ENCODE data around the gene MAN1C1.

The MAN1C1 gene

GRCh38 chr1:25616095-25616986 is at the start of gene MAN1C1:
TSS of gene MAN1C1 (plus strand) at chr1:25616791. CDS start at chr1:25617798, 1,007 bp downstream.
- DNase-seq (ENCODE audit: low read depth in 1 of 2, low spot score in 1 of 2), result peak; percentile 69 to 70

DNA sequence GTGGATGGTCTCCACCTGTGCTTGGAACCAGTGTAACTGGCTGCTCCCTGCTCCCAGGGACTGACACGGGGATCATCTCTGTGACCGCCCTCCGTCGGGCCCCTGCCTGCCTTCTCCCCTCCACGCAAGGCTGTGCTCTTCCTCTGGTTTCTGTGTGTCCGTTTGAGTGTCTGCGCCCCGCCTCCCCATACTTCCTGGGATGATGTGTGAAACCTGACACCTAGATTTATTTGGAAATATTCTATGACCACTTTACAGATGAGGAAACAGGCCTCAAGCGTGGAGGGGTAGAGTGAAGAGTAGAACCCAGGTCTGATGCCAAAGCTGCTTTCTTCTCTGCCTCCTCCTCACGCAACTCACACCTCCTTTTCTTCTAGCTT is 48.9 kb upstream of the MAN1C1 start:
- DNase-seq (ENCODE audit: low read depth in 1 of 2, low spot score in 1 of 2), result no peak

DNA sequence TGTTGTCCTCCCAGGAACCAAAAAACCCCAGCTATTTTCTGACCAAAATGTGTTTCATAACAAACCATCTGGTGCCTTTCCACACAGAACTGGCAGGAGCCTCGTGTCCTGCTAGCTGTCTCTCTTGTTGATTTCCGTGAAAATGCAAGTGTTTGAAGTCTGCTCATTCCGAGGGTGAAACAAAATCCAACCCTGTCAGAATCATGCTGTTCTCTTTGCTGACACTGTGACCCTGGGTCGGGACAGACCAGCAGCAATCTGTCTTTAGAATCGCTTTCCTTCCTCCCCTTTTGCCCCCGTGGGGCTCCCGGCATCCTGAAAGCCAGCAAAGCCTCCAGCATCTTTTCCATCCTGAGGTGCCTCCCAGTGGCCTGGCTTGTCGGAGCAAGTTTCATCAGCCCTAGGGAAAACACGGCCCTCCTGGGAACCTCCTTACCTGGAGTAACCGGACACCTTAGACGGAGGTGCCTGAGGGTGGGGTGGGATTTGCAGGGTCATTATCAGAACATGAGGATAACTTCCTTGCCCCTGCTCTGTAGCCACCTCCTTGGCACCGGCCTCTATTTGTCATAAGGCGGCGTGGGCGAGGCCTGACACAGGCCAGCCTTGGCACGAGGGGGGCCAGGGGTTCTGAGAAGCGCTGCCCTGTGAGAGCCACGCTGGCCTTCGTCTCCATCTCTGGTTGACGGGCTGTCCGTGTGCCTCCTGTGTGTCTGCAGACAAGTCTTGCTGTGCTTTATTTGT is 48.3 kb upstream of the MAN1C1 start:
- DNase-seq (ENCODE audit: low read depth in 1 of 2, low spot score in 1 of 2), result no peak

DNA sequence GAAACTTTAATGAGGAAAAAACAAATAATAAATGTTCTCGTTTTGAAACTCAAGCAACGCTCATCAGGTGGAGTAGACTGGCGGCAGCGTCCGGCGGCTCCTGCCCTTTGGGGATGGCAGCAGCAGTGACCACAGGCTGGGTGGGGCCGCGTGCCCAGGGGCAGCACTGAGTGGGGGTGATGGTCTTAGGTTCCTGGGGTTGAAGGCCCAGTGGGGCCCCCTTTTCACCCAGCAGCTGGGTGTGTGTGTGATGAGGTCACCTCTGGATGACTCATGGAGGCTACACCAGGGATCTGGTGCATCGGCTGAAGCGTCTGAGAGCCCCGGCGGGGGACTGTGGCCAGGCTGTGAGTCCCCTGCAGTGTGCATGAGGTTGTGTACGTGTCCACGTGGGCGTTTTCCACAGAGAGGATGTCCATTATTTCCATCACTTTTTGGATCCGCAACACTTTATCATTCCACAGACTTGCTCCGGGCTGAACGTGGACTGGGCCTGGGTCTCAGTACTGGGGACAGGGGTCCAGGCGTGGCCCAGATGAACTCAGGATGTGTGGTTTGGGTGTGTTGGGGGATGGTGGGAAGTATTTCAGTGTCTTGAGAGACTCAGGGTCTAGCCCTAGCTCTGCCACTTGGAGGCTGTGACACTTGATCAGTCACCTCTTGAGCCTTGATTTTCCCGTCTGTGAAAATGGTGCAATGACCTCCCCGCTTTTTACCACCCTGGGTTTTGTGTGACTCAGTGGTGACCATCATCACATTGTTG is 47.6 kb upstream of the MAN1C1 start:
- DNase-seq (ENCODE audit: low read depth in 1 of 2, low spot score in 1 of 2), result no peak

- DNase-seq (ENCODE audit: low read depth in 1 of 2, low spot score in 1 of 2), result no peak
Observed at GRCh38 chr1:25569597-25570396, 46.8 kb upstream of the MAN1C1 start.

DNA sequence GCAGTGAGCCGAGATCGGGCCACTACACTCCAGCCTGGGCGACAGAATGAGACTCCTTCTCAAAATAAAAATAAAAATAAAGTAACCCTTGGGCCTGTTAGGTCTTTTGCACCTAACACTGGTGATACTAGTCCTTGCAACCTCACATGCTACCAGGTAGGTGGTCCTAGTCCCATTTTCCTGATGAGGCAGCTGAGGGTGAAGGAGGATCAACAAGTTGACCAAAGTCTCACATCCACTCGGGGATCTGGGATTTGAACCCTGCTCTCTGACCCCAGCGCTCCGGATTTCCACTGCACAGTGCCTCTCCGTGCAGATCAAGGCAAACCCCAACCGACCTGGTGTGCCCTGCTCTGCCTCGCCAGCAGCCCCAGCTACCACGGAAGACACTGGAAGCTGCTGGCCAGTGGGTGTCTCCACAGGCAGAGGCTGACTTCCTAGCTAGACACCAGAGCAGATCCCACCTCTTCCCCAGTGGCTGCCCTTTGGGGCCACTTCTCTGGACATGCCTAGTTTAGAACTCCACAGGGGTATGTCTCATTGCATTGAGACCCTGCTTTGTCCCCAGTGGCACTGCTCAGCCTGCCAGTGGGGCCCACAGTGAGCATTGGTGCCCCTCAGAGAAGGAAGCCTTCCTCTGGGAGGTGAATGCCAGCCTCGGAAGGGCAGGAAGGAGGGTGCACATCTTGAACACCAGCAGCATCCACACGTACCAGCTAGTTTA is 45.6 kb upstream of the MAN1C1 start:
- DNase-seq (ENCODE audit: low read depth in 1 of 2, low spot score in 1 of 2), result no peak

- no peak for DNase-seq (ENCODE audit: low read depth in 1 of 2, low spot score in 1 of 2)
Observed at GRCh38 chr1:25571522-25571970, 45.0 kb upstream of the MAN1C1 start.

DNA sequence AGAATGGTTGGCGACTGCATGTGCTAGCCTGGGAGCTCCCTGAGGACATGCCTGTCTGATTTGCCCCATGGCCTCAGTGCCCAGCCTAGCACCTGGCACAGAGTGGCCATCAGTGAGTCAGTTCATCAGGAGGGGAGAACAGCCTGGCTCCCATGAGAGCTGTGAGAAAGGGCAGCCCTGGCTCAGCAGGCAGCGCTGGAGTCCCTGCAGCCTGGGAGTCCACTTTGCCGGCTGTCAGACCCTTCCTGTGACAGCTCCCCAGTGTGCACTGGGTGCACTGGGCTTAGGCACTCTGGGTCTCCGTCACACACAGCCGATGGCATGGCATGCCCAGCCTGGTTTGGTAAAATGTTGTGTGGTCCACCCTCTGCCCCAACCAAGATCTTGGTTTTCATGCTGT is 44.5 kb upstream of the MAN1C1 start:
- no peak for DNase-seq (ENCODE audit: low read depth in 1 of 2, low spot score in 1 of 2)

GRCh38 chr1:25572708-25573590 is 43.6 kb upstream of the MAN1C1 start:
- DNase-seq (ENCODE audit: low read depth in 1 of 2, low spot score in 1 of 2), result peak in 1 of 2 donors; percentile 42

DNA sequence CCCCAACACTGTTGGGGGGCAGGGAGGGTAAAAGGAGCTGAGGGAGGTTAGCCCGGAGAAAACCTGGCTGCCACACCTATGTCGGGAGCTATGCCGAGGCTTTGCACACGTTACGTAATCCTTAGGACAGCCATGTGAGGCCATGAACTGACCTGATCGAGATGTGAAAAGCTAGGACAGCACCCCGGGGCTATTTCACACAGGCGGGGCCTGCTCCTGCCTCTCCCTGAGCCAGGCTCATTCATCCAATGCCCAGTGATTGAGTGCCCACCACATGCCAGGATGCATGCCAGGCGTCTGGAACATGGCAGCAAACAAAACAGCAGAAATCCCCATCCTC is 43.0 kb upstream of the MAN1C1 start:
- DNase-seq (ENCODE audit: low read depth in 1 of 2, low spot score in 1 of 2), result no peak

DNA sequence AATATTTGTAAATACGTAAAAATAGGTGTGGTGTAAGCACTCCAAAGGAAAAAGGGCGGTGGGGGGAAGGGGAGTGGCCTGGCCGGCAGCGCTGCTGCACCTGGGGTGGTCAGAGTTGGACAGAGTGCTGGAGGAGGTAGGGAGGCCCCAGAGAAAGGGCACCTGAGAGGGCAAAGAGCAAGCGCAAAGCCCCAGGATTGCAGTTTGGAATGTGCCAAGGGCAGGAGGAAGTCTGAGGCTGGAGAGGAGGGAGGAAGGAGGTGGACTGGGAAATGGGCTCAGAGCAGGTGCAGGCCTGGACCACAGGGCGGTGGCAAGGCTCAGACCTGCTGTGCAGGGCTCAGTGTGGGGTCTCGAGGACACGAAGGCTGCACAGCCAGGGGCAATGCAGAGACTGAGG is 42.6 kb upstream of the MAN1C1 start:
- DNase-seq (ENCODE audit: low read depth in 1 of 2, low spot score in 1 of 2), result no peak

DNA sequence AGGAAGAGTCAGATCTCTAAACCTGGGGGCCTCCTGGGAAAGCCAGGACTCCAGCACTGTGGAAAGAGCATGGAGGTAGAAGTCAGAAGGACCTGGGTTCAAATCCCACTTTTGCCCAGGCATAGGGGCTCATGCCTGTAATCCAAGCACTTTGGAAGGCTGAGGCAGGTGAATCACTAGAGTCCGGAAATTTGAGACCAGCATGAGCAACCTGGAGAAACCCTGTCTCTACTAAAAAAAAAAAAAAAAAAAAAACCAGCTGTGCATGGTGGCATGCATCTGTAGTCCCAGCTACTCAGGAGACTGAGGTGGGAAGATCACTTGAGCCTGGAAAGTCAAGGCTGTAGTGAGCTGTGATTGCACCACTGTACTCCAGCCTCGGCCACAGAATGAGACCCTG is 41.4 kb upstream of the MAN1C1 start:
- no peak for DNase-seq (ENCODE audit: low read depth in 1 of 2, low spot score in 1 of 2)

DNA sequence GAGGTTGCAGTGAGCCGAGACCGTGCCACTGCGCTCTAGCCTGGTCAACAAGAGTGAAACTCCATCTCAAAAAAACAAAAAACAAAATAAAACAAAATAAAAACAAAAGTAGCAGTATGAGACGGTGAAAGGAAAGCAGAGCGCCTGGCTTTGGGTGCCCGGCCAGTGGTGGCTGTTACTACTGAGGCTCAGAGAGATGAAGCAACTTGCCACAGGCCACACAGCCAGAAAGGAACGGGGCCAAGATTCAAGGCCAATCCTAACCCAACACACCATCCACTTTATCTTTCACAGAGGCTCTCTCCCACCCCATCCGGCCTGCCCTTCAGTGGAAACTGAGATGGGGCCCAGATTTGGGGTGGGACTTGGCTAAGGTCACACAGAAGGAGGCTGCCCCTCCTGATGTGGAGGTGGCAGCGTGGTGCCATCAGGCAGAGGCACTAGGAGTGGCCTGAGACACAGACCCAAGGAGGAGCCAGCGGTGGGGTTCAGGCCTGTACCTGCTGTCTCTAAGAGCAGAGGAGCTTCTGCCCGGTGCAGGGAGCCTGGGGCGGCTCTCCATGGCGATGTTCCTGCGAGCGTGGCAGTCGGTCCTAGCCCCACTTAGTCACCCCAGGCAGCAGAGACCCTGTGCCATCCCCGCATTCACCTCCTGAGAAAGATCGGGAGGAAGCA is 40.0 kb upstream of the MAN1C1 start:
- DNase-seq (ENCODE audit: low read depth in 1 of 2, low spot score in 1 of 2), result no peak

- no peak for DNase-seq (ENCODE audit: low read depth in 1 of 2, low spot score in 1 of 2)
Observed at GRCh38 chr1:25577134-25577920, 39.3 kb upstream of the MAN1C1 start.

- DNase-seq (ENCODE audit: low read depth in 1 of 2, low spot score in 1 of 2), result no peak
Observed at GRCh38 chr1:25579292-25580252, 37.0 kb upstream of the MAN1C1 start.

DNA sequence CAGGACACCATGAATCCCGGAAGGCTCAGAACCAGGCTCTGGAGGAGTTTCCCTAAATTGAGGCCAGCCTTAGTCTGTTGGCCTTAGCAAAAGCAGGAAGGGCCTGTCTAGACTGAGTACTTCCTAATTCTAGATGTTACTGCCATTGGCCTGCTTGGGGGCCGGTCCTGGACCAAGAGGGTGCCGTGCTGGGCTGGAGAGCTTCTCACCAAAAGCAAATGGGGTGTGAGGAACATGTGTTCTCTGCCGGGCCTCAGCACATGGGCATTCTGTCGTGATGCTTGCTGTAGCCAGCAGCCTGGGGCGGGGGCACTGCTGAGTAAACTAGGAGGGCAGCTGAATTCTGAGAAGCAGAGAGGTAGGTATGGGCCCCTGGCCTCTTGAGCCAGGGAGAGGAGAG is 35.7 kb upstream of the MAN1C1 start:
- DNase-seq (ENCODE audit: low read depth in 1 of 2, low spot score in 1 of 2), result no peak

DNA sequence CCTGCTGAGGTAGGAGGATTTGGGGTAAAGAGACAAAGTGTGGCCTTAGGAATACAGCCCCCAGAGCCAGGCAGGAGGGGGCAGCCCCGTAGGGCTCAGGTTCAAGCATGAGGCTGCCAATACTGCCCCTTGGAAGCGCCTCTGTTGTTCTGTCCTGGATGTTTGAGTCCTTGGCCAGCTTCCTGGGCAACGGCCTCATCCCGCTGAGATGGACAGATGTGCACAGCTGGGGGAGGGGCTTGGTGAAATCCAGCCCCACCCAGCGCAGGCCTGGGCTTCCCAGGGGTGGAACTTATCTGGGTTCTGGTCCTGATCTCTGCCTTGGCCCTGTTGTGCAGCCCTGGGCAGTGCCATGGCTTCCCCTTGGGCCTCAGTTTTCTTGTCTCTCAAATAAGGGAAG is 34.8 kb upstream of the MAN1C1 start:
- DNase-seq (ENCODE audit: low read depth in 1 of 2, low spot score in 1 of 2), result no peak

All from stimulated activated CD4-positive, alpha-beta T cell treated with anti-CD3 and anti-CD28 coated beads, Interleukin-15, amount 100 ng/mL, for 1 hour (primary cell).